ENCODE measurements around the gene GAS7.

- no peak for TF ChIP-seq CTCF (IDR thresholded peaks at IDR 0.05)
- no peak for TF ChIP-seq POLR2A (IDR thresholded peaks at IDR 0.05)
Measured at GRCh38 chr17:10106067-10106466, 92.3 kb downstream of the GAS7 start.
